T-cell (primary cell): ENCODE measurements around the gene CNOT6L. TPM values are rescaled to one million over a fixed set of nuclear protein-coding genes. Genes with fewer than 3 reads are reported as not detected.

Source experiments
- ATAC-seq, 4 experiments: fragments of 200-7000 bp in 3 of 4; fragments of 150-1000 bp in 1 of 4; cut with Tn5 transposase; replicated peaks in 1 of 4; 1 replicate in 3 of 4; 2 replicates in 1 of 4; pipeline ENCODE4 v1.10.0; 2021; ENCODE audit warnings: moderate library complexity in 3 of 4, mild to moderate bottlenecking in 2 of 4, moderate number of reproducible peaks in 1 of 4
- CTCF ChIA-PET, 2 donors: fragments of 300-600 bp; sonication (Branson Sonifier 250); formaldehyde crosslinking; loops; one replicate each; lab custom pipeline; 2022; ENCODE audit warnings: antibody characterized with exemption in 2 of 2; lab: Charles Lee
- POLR2A ChIA-PET, 2 donors: fragments of 300-600 bp; sonication (Branson Sonifier 250); formaldehyde crosslinking; loops; one replicate each; lab custom pipeline; 2022; ENCODE audit warnings: antibody characterized with exemption in 2 of 2; lab: Charles Lee
- DNase-seq, 35 experiments: peaks; one replicate each; pipeline versions ENCODE4 v3.0.0 to v3.0.0-alpha.2; 2013 to 2023
- H3K27ac ChIP-seq: one replicate; pipeline ENCODE4 v1.5.1; 2013; ENCODE audit warnings: low read length
- H3K27me3 ChIP-seq, 2 experiments: replicated peaks in 1 of 2; 1 replicate in 1 of 2; 2 replicates in 1 of 2; pipeline versions ENCODE4 v1.6.1 to v1.7.0; 2013; ENCODE audit warnings: low read length in 1 of 2, mixed read lengths in 1 of 2; ENCODE audit not compliant: control insufficient read depth in 2 of 2, insufficient read depth in 2 of 2; ENCODE audit errors: extremely low read depth in 1 of 2
- H3K36me3 ChIP-seq, 2 donors: 1 replicate in 1 of 2; 2 replicates in 1 of 2; pipeline versions ENCODE4 v1.6.1 to v1.7.0; 2013; ENCODE audit warnings: low read length in 1 of 2; ENCODE audit not compliant: control insufficient read depth in 2 of 2, insufficient read depth in 1 of 2; ENCODE audit errors: extremely low read depth in 1 of 2
- H3K4me1 ChIP-seq, 2 experiments: 1 replicate in 1 of 2; 2 replicates in 1 of 2; pipeline versions ENCODE4 v1.6.1 to v1.7.0; 2013; ENCODE audit warnings: low read length in 2 of 2, mixed read lengths in 1 of 2; ENCODE audit not compliant: insufficient read depth in 2 of 2, control insufficient read depth in 1 of 2; ENCODE audit errors: extremely low read depth in 1 of 2
- H3K4me3 ChIP-seq, 2 donors: 1 replicate in 1 of 2; 2 replicates in 1 of 2; pipeline versions ENCODE4 v1.5.1 to v1.7.0; 2013; ENCODE audit warnings: mild to moderate bottlenecking in 2 of 2, low read length in 1 of 2, moderate library complexity in 1 of 2; ENCODE audit not compliant: control insufficient read depth in 1 of 2; ENCODE audit errors: extremely low read depth in 1 of 2
- H3K9me3 ChIP-seq: 2 replicates; pipeline ENCODE4 v1.7.0; 2013
- H3K27ac Mint-ChIP-seq, 2 donors: one replicate each; pipeline ENCODE4 v1.8.0; 2020 to 2021; ENCODE audit warnings: mild to moderate bottlenecking in 2 of 2, mixed read lengths in 2 of 2
- H3K27me3 Mint-ChIP-seq, 2 donors: one replicate each; pipeline ENCODE4 v1.8.0; 2021 to 2022; ENCODE audit warnings: mixed read lengths in 2 of 2
- H3K36me3 Mint-ChIP-seq: one replicate; pipeline ENCODE4 v1.8.0; 2021; ENCODE audit warnings: mixed read lengths
- H3K4me1 Mint-ChIP-seq, 3 donors: one replicate each; pipeline ENCODE4 v1.8.0; 2020 to 2022; ENCODE audit warnings: mixed read lengths in 3 of 3, mild to moderate bottlenecking in 1 of 3
- H3K4me3 Mint-ChIP-seq, 3 donors: one replicate each; pipeline ENCODE4 v1.8.0; 2020 to 2022; ENCODE audit warnings: mild to moderate bottlenecking in 3 of 3, mixed read lengths in 3 of 3, moderate library complexity in 3 of 3
- H3K9me3 Mint-ChIP-seq, 3 donors: one replicate each; pipeline ENCODE4 v1.8.0; 2020 to 2022; ENCODE audit warnings: mixed read lengths in 3 of 3
- WGBS: methylation state at CpG from one replicate; pipeline ENCODE4 v1.1.5; 2013; ENCODE audit warnings: missing lambda C conversion rate; ENCODE audit not compliant: insufficient coverage; 5-methylcytosine and 5-hydroxymethylcytosine counted together
- total RNA-seq, 35 experiments: library from RNA in 6 of 35; stranded (reverse) in 6 of 35; fragments of 120-200 nt in 1 of 35; gene quantifications; one replicate each; pipeline versions ENCODE4 v1.2.1 to v1.2.4 and lab custom pipeline; 2013 to 2026

CNOT6L gene
- total RNA-seq, 5 donors from 2014 or later (not counting 1 experiment from before 2014, with no cell fraction given) = 159 to 207 (median 170) TPM

DNA sequence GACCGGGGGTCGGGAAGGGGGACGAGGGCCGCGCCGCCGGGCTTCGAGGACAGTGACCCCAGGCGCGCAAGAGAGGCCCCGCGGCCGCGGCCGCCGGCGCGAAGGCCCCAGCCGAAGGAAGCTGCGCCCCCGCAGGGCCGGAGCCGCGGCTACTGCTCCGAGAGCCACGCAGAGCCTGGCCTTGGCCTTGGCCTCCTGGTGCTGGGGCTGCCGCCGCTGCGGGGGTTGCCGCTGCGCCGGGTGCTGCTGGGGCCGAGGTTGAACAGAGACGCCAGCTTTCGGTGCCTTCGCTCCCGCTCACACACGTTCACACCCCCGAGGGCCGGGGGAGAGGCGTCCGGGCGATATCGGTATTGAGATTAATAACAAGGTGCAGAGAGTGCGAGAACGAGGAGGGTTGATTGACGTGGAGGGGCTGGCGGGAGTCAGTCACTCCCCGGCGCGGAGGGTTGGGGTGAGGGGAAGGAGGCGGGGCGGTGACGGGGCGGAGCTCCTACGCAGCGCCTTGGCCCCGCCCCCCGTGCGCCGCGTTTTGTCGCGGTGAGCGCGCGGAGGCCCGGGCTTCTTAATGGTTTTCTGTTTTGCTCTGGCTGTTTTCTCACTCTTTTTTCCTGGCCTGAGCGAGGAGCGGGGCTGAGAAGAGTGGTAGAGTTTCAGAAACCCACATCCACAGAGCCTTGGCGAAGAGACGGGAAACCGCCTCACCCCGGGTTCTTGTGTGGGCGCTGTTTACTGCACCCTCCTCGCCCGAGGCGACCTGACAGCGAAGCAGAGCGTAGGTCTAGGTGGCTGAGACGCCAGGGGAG is 878 bp upstream of the CNOT6L start:
- Histone ChIP-seq H3K27me3 (no peaks in the 10 kb centered on the region), H3K27ac (peak overlapping the region; percentile 98), H3K36me3 (no peaks in the 10 kb centered on the region), H3K4me1 (peaks cover 41 to 48% of the 10 kb centered on the region in 2 experiments), H3K9me3 (no peaks in the 10 kb centered on the region), H3K4me3 (peak overlapping the region; percentile 83 to 96)
- ChIA-PET CTCF (interaction anchor here in 1 of 2 donors (0.5 to 2.6 kb wide), 5 partner anchors 19 to 45 kb away, joined by 3 to 23 read pairs (median 8); partner anchors contain the start of gene MRPL1), POLR2A (interaction anchor here (0.7 to 2.6 kb wide), 18 partner anchors 9 to 144 kb away, joined by 3 to 79 read pairs (median 4); partner anchors contain the start of gene MRPL1 (in 2 of the 2))
- Mint-ChIP-seq H3K27me3 (no peaks in the 10 kb centered on the region), H3K4me3 (peak overlapping the region; percentile 97 to 100 (median 98)), H3K27ac (peak overlapping the region; percentile 98 to 99), H3K4me1 (peaks cover 60 to 70% (median 60%) of the 10 kb centered on the region in 3 donors), H3K9me3 (no peaks in the 10 kb centered on the region), H3K36me3 (peaks cover 15% of the 10 kb centered on the region)
- 0% methylated on average over 47 of the region's 81 CpGs for WGBS
- DNase-seq = peak; percentile 90 to 98 (median 95)
- peak; percentile 74 to 81 (median 76) for ATAC-seq

- ATAC-seq = peak; percentile 45 to 54 (median 53)
- Mint-ChIP-seq H3K27me3 (no peaks in the 10 kb centered on the region), H3K4me3 (peak overlapping the region; percentile 98 to 100 (median 99)), H3K36me3 (peaks cover 18% of the 10 kb centered on the region), H3K27ac (peak overlapping the region; percentile 96 to 99), H3K9me3 (no peaks in the 10 kb centered on the region), H3K4me1 (peaks cover 60 to 72% (median 61%) of the 10 kb centered on the region in 3 donors)
- Histone ChIP-seq H3K36me3 (no peaks in the 10 kb centered on the region), H3K4me1 (peaks cover 41 to 52% of the 10 kb centered on the region in 2 experiments), H3K27ac (peak overlapping the region; percentile 98), H3K4me3 (peak overlapping the region; percentile 92 to 96), H3K9me3 (no peaks in the 10 kb centered on the region), H3K27me3 (no peaks in the 10 kb centered on the region)
- WGBS = 0% methylated on average over 66 of the region's 66 CpGs
- POLR2A ChIA-PET = interaction anchor here (0.9 to 3.4 kb wide), 12 partner anchors 11 to 42 kb away, joined by 3 to 79 read pairs (median 10); partner anchors contain the start of gene MRPL1 (in 1 of the 2)
- CTCF ChIA-PET = interaction anchor here in 1 of 2 donors (1.9 to 2.6 kb wide), 3 partner anchors 34 to 43 kb away, joined by 8 to 23 read pairs (median 9); partner anchors contain the start of gene MRPL1
- DNase-seq = peak in 6 of 35 experiments; percentile 86 to 93 (median 90)
These were observed 255 bp upstream of the CNOT6L start for GRCh38 chr4:77819404-77819842.

DNA sequence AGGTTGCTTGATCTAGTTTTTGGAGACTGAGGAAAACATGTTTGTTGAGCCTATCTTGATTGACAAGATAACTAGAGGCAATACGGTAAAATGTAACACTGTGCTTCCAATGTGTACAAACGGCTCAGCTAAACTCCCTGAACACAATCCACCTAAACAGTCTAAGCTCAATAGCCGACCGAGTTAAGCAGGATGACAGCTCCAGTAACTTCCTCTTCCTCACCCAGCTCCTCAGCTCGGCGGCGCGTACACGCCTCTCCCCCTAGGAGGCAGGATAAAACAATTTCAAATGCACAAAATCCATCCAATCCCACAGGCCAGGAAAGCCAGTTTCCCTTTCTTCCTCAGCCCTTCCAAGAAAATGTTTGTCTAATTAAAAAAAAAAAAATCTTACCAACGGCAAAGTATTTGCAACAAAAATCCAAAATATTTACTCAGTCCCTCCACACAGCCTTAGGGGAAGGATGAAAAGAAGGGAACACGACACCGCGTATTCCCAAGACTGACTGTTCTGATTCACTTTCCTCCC is 1.0 kb downstream of the CNOT6L start:
- Mint-ChIP-seq H3K27ac (peak overlapping the region; percentile 97 to 98), H3K4me3 (peak overlapping the region; percentile 99 to 100 (median 99)), H3K4me1 (peaks cover 69 to 80% (median 69%) of the 10 kb centered on the region in 3 donors), H3K36me3 (peaks cover 28% of the 10 kb centered on the region), H3K27me3 (no peaks in the 10 kb centered on the region), H3K9me3 (no peaks in the 10 kb centered on the region)
- ATAC-seq (no peak), DNase-seq (peak in 31 of 35 experiments; percentile 18 to 68 (median 36))
- Histone ChIP-seq H3K36me3 (no peaks in the 10 kb centered on the region), H3K4me1 (peaks cover 31 to 57% of the 10 kb centered on the region in 2 experiments), H3K27ac (peak overlapping the region; percentile 70), H3K4me3 (peak overlapping the region; percentile 92 to 96), H3K9me3 (no peaks in the 10 kb centered on the region), H3K27me3 (no peaks in the 10 kb centered on the region)
- ChIA-PET CTCF (interaction anchor here (0.6 to 2.2 kb wide), 8 partner anchors 18 to 46 kb away, joined by 4 to 26 read pairs (median 8); partner anchors contain the start of gene MRPL1 (in 1 of the 2)), POLR2A (interaction anchor here (0.6 to 3.4 kb wide), 26 partner anchors 9 to 1608 kb away, joined by 3 to 38 read pairs (median 5); partner anchors contain the start of gene MRPL1 (in 2 of the 2))
- 3% methylated on average over 5 of the region's 13 CpGs for WGBS

- Mint-ChIP-seq H3K36me3 (peaks cover 28% of the 10 kb centered on the region), H3K4me3 (peak overlapping the region; percentile 99 to 100 (median 99)), H3K4me1 (peaks cover 70 to 80% (median 70%) of the 10 kb centered on the region in 3 donors), H3K27ac (peak overlapping the region; percentile 97 to 98), H3K9me3 (no peaks in the 10 kb centered on the region), H3K27me3 (no peaks in the 10 kb centered on the region)
- Histone ChIP-seq H3K27me3 (no peaks in the 10 kb centered on the region), H3K36me3 (no peaks in the 10 kb centered on the region), H3K4me3 (peak overlapping the region; percentile 92 to 96), H3K27ac (peak overlapping the region; percentile 70), H3K9me3 (no peaks in the 10 kb centered on the region), H3K4me1 (peaks cover 24 to 51% of the 10 kb centered on the region in 2 experiments)
- peak in 1 of 35 experiments; percentile 24 for DNase-seq
- no CpG with 5 or more reads among the region's 8 CpGs for WGBS
- POLR2A ChIA-PET = interaction anchor here (0.6 to 3.4 kb wide), 27 partner anchors 9 to 1607 kb away, joined by 3 to 38 read pairs (median 4); partner anchors contain the start of gene MRPL1 (in 2 of the 2)
- CTCF ChIA-PET = interaction anchor here in 1 of 2 donors (0.7 to 2.2 kb wide), 8 partner anchors 10 to 47 kb away, joined by 3 to 26 read pairs (median 8); partner anchors contain the start of gene MRPL1
- ATAC-seq = no peak
These were observed 1.7 kb downstream of the CNOT6L start for GRCh38 chr4:77817304-77818072.

DNA sequence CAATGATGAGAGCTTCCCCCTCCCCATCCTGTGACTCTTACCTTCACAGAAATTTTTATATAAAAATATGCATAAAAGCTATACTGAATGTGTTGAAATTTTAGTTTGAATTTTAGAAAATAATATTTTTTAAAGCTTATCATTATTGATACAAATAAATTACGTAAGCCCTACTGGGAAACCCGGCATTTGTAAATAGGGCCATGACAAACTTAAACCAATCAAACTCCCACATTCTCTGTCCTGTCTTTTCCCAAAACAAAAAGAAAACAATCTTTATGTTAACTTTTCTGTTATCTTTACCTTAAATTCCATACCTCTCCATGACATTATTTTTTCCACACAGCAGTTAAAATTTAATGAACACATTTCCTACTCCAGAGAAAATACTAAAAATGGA is 2.6 kb downstream of the CNOT6L start:
- ATAC-seq = no peak
- Mint-ChIP-seq H3K36me3 (peaks cover 30% of the 10 kb centered on the region), H3K27ac (peak overlapping the region; percentile 60 to 76), H3K9me3 (no peaks in the 10 kb centered on the region), H3K4me3 (peak overlapping the region; percentile 59 to 100 (median 67)), H3K27me3 (no peaks in the 10 kb centered on the region), H3K4me1 (peaks cover 68 to 80% (median 71%) of the 10 kb centered on the region in 3 donors)
- H3K4me3 ChIP-seq = no peak overlapping the region
- 72% methylated on average over 2 of the region's 2 CpGs for WGBS
- POLR2A ChIA-PET = interaction anchor here (1.2 to 3.4 kb wide), 11 partner anchors 8 to 60 kb away, joined by 3 to 38 read pairs (median 12); partner anchors contain the start of gene MRPL1 (in 2 of the 2)
- H3K27ac ChIP-seq = no peak overlapping the region
- peaks cover 24 to 47% of the 10 kb centered on the region in 2 experiments for H3K4me1 ChIP-seq
- CTCF ChIA-PET = interaction anchor here (0.6 to 2.2 kb wide), 6 partner anchors 8 to 48 kb away, joined by 3 to 12 read pairs (median 6); partner anchors contain the start of gene MRPL1 (in 1 of the 2)
- no peaks in the 10 kb centered on the region for H3K36me3 ChIP-seq
- no peaks in the 10 kb centered on the region for H3K9me3 ChIP-seq
- DNase-seq = no peak
- no peaks in the 10 kb centered on the region for H3K27me3 ChIP-seq
